Raji (cell line): Measurements from ENCODE around the gene PODXL.
A peak's percentile ranks its signal among the peaks of the same experiment; 100 is the strongest.

Experiments used
- POLR2A ChIP-seq: IDR thresholded peaks from 2 replicates; pipeline ENCODE4 v1.6.1; 2011; ENCODE audit warnings: low read depth, low read length, control low read depth; ENCODE audit not compliant: insufficient read depth

The PODXL gene

GRCh38 chr7:131556053-131556908, at the start of gene PODXL:
TSS of gene PODXL (minus strand) at chr7:131556628. CDS start at chr7:131556359, 269 bp downstream.
- peak; percentile 70 for TF ChIP-seq POLR2A

DNA sequence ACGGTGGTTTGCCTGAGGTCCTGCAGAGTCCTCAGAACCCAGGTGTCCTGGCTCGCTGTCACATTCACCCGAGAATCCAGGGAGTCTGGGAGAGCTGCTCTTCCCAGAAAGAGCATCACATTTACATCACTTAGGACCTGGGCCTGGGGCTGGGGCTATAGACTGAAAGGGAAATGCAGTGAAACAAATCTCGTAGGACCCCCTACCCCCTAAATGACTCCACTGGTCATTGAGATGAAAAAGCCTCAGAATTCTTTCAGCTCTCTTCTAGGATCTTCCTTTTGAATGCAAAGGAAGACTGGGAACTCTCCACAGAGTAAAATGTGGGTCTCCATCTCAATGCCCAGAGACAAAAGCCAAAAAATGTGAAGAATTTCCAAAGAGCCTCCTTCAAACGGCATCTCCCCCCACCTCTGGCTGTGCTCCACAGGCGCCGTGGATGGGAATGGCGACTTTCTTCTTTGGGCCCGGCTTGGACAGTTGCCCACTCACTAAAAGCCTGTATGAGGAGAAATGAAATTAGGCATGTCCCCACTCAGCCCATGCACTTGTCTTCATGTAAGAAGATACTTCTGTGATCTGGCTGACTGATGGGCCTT, 49.0 kb upstream of the PODXL start:
- no peak for TF ChIP-seq POLR2A

DNA sequence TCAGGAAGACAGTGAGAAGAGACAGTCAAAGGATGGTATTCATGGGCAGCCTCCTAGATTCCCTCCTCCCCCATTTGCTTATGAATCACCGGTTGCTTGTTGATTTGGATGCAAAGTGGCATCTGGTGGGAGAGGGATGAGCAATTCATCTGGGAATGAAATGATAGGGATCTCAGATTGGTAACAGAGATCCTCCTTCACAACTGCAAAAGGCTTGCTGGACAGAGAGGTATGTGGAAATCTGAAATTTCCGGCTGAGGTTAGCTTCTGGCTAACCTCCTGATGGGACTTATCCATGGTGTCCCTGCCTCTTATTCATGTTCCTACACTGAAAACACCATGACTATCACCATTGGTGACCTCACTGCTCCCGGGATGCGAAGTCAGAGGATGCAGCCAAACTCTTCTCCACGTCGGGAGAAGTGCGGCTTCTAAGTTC, 48.4 kb upstream of the PODXL start:
- no peak for TF ChIP-seq POLR2A

GRCh38 chr7:131603932-131604331, 47.5 kb upstream of the PODXL start:
- TF ChIP-seq POLR2A, result no peak

DNA sequence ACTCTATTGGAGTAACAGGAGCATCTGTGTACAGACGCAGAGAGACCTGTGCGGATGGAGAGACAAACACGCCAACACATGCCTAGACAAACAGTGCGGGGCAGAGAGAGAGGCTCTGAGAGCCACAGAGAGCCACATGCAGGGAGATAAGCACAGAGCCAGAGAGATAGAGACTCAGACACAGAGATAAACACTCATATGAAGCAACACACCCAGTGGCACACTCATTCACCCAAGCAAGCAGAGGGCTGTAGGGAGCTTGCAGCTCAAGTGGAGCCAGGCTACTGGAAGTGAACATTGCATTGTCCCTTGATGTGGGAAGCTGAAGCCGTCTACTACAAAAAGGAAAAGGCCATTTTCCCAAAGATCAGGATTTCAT, 46.6 kb upstream of the PODXL start:
- TF ChIP-seq POLR2A, result no peak

- TF ChIP-seq POLR2A, result no peak
These were observed 46.0 kb upstream of the PODXL start for GRCh38 chr7:131602304-131602993.

DNA sequence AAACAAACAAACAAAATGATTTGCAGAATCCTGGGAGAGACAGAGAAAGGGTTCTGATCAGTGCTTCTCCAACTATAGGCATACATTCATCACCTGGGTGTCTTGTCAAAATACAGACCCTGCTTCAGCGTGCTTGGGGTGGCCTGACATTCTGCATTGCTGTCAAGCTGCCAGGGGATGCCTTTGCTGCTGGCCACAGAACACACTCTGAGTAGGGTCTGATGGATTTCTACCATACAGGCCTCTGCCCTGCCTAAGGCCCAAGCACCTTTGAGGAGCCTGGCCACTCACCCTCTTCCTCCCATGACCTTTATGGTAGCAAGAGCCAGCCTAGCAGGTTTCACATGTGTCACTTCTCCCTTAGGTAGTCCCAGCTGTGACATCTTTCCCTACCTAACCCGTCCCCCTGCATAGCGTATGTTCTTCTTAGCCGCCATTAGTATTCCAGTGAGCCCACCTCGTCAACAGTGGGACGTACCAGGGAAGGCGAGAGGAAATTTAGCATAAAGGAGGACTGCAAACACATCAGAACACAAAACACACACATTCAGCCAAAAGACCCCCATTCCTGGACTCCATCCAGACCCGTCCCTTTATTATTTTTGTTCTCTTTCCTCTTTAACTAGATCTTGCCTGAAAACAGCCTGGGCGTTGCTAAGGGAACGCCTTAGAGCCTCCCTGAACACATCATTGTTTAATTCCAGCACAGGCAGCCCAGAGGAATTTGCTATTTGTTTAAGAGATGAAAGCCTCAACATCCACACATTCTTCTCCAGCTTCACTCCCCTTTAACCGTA, 43.9 kb upstream of the PODXL start:
- TF ChIP-seq POLR2A, result no peak

GRCh38 chr7:131596785-131597184, 40.4 kb upstream of the PODXL start:
- no peak for TF ChIP-seq POLR2A

DNA sequence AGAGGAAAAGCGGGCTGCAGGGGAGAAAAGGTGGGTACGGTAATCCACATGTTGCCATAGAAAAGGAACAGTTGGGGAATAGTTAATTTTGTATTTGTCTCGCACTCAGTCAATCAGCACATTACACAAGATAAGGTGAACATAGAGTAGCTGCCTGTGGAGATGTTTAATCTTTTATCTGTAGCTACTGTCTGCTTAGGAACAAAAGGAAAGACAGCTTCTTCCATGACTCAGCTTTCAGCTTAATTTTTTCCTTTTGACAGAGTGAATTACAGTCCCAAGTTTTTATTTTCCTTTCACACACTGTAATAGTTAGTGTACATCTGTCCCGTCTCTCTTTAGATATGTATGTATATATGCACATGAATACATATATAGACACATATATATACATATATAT, 39.3 kb upstream of the PODXL start:
- no peak for TF ChIP-seq POLR2A

GRCh38 chr7:131591687-131592319, 35.4 kb upstream of the PODXL start:
- TF ChIP-seq POLR2A, result no peak

GRCh38 chr7:131587315-131587923, 31.0 kb upstream of the PODXL start:
- no peak for TF ChIP-seq POLR2A

DNA sequence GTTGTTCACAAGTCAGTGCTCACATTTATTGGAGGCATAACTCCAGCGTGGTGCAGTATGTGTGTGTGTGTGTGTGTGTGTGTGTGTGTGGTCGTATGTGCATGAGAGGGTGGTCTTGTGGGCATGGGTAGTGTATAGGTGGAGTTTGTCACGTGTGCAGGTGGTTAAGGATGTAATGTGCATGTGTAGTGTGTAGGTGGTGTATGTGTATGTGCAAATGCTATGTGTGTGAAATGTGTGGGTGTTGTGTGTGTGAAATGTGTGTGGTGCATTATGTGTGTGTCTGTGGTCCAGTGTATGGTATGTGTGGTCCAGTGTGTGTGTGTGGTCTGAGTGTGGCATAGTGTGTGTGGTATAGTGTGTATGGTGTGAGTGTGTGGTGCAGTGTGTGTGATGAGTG, 30.3 kb upstream of the PODXL start:
- no peak for TF ChIP-seq POLR2A

GRCh38 chr7:131586259-131586658, 29.8 kb upstream of the PODXL start:
- TF ChIP-seq POLR2A, result no peak

DNA sequence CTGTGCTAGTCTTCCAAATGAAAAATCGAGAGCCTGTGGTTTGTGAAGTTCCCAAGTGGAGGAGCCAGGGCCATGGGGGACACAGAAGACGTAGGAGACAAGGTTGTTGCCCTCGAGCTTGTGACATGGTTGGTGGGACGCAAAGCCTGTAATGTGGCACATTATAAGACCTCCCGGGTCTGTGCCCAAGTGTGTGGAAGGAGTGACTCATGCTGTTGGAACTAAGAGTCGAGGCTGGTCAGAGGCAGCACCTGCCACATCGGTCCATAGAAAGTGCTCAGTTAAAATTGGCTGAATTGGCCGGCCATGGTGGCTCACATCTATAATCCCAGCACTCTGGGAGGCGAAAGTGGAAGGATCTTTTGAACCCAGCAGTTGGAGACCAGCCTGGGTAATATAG, 27.0 kb upstream of the PODXL start:
- TF ChIP-seq POLR2A, result no peak

- TF ChIP-seq POLR2A, result no peak
These were observed 25.0 kb upstream of the PODXL start for GRCh38 chr7:131581241-131582051.
